Measurements from ENCODE around the gene GRXCR2. TPM values are rescaled to one million over a fixed set of nuclear protein-coding genes. Genes with fewer than 3 reads are reported as not detected.

Gene GRXCR2
- not detected in 2 replicates for total RNA-seq

DNA sequence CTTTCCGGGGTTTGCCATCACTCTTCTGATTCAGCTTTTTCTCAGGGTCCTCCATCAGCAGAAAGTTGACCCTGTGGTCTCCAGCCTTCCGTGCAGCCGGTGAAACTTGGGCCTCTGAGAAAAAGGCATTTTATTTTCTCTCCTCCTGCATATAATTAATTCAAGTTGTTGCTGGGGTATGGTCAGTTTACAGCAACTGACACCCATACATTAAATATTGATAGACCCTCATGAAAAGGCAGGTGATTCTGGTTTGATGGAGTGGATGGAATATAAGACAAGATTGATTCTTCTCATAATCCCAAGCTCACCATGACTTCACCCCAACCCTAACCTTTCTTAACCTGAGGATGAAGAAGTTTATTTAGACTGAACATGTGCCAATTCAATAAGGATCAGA, at the start of gene GRXCR2:
Gene GRXCR2, minus strand, starts transcription at position 101 of the 400 bp plus-strand sequence. Its CDS starts 46 bp downstream, at position 55.
- CTCF ChIA-PET = no interaction called here
- intact Hi-C loops (cut with micrococcal nuclease) = no loop called here

GRCh38 chr5:145922059-145922458, 49.2 kb upstream of the GRXCR2 start:
- Mint-ChIP-seq H3K4me1 (no peaks in the 10 kb centered on the region), H3K4me3 (no peak overlapping the region), H3K36me3 (ENCODE audit: low read depth) (no peaks in the 10 kb centered on the region), H3K27me3 (no peaks in the 10 kb centered on the region), H3K9me3 (no peaks in the 10 kb centered on the region), H3K27ac (no peak overlapping the region)
- intact Hi-C loops (cut with micrococcal nuclease) = no loop called here
- TF ChIP-seq CTCF (IDR thresholded peaks at IDR 0.05) = no peak
- ATAC-seq (ENCODE audit: low read depth) = no peak
- POLR2A ChIA-PET = no interaction called here
- CTCF ChIA-PET = no interaction called here
- no peak for DNase-seq

More for the DNA sequence above, at the start of gene GRXCR2:
- ATAC-seq (ENCODE audit: low read depth) (no peak), DNase-seq (no peak)
- POLR2A ChIA-PET = no interaction called here
- H3K4me3 Mint-ChIP-seq = no peak within 1 kb of the TSS
- H3K27me3 Mint-ChIP-seq = peaks cover 5% of the 10 kb centered on the region
- no peaks in the 10 kb centered on the region for H3K36me3 Mint-ChIP-seq (ENCODE audit: low read depth)
- no peaks in the 10 kb centered on the region for H3K9me3 Mint-ChIP-seq
- no peak for TF ChIP-seq CTCF (IDR thresholded peaks at IDR 0.05)
- no peak within 1 kb of the TSS for H3K27ac Mint-ChIP-seq
- H3K4me1 Mint-ChIP-seq = no peaks in the 10 kb centered on the region

DNA sequence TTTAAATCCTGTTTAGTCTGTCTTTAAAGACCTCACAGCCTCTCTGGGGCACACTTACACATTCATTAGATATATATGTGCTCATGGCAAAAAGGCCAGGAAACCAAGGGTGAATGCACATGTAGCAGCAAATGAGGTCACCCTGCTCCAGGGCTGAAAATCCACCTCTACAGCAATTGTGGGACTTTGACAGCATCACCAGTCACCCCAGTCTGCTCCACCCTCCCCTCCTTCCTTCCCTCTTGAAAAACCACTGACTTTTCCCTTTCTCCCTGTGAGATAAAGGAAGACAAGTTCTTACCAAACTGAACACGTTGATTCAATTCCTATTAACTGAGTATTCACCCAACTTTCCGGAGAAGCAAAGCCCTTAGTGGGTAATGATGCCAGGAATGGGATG, 48.4 kb upstream of the GRXCR2 start:
- Mint-ChIP-seq H3K27me3 (no peaks in the 10 kb centered on the region), H3K9me3 (no peaks in the 10 kb centered on the region), H3K36me3 (ENCODE audit: low read depth) (no peaks in the 10 kb centered on the region), H3K27ac (no peak overlapping the region), H3K4me3 (no peak overlapping the region), H3K4me1 (no peaks in the 10 kb centered on the region)
- intact Hi-C loops (cut with micrococcal nuclease) = no loop called here
- CTCF ChIA-PET = no interaction called here
- TF ChIP-seq CTCF (IDR thresholded peaks at IDR 0.05) = no peak
- DNase-seq (no peak), ATAC-seq (ENCODE audit: low read depth) (no peak)
- POLR2A ChIA-PET = no interaction called here

GRCh38 chr5:145920542-145921210, 47.9 kb upstream of the GRXCR2 start:
- TF ChIP-seq CTCF (IDR thresholded peaks at IDR 0.05) = no peak
- DNase-seq = no peak
- intact Hi-C loops (cut with micrococcal nuclease) = no loop called here
- H3K27ac Mint-ChIP-seq = no peak overlapping the region
- no peaks in the 10 kb centered on the region for H3K4me1 Mint-ChIP-seq
- no peaks in the 10 kb centered on the region for H3K9me3 Mint-ChIP-seq
- CTCF ChIA-PET = no interaction called here
- no peaks in the 10 kb centered on the region for H3K36me3 Mint-ChIP-seq (ENCODE audit: low read depth)
- peaks cover 3% of the 10 kb centered on the region for H3K27me3 Mint-ChIP-seq
- no peak overlapping the region for H3K4me3 Mint-ChIP-seq
- POLR2A ChIA-PET = no interaction called here
- no peak for ATAC-seq (ENCODE audit: low read depth)

DNA sequence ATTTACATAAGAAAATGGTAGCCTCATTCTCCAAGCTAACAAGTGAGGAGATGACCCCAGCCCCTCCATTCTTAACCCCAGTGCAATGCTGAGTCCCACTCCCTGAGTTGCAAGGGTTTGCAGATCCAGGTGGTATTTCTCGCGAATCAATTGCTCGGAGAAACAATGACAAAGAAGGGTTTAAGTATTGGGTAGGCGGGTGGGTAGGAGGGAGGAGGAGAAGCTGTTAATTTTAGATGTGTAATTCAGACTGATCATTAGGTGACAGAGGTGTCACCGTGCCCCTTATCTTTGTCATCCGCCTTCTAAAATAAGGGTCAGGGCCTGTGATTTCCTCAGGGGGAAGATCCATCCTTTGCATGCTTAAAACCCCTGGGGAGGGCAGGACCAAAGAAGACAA, 46.6 kb upstream of the GRXCR2 start:
- Mint-ChIP-seq H3K4me3 (no peak overlapping the region), H3K36me3 (ENCODE audit: low read depth) (no peaks in the 10 kb centered on the region), H3K27ac (no peak overlapping the region), H3K4me1 (no peaks in the 10 kb centered on the region), H3K9me3 (no peaks in the 10 kb centered on the region), H3K27me3 (peaks cover 3% of the 10 kb centered on the region)
- DNase-seq (no peak), ATAC-seq (ENCODE audit: low read depth) (no peak)
- CTCF ChIA-PET = no interaction called here
- TF ChIP-seq CTCF (IDR thresholded peaks at IDR 0.05) = no peak
- POLR2A ChIA-PET = no interaction called here
- intact Hi-C loops (cut with micrococcal nuclease) = no loop called here

Data from activated B cell treated with CpG ODN at 0.5 μM for 24 hours (primary cell).